ENCODE data around the gene HSPH1. TPM values are rescaled to one million over a fixed set of nuclear protein-coding genes. Genes with fewer than 3 reads are reported as not detected.

HSPH1 gene
- total and polyA plus RNA-seq, 2 of the 8 experiments (the other 6 are each of a cell fraction or from before 2014, with no cell fraction given), result 14.2 to 145 TPM

DNA sequence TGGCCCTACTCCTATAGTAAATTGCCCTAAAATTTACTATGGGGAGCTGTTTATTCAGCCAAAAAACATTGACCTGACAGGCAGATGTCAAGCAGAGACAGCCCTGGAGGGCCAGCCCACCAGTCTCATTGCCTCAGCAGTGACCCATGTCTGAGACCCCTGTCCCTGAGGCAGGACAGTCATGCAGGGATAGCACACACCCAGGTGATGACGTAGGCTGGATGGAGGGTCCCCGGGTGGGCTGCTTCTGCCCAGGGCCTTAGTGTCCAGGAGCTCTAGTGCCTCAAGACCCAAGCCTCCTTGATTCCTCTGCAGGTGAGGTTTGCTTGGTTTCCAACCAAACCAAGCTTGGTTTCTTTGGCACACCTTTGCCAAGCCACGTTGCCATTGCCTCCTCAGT is 72.1 kb downstream of the HSPH1 start (continued):
- TF ChIP-seq, protein P1, sequence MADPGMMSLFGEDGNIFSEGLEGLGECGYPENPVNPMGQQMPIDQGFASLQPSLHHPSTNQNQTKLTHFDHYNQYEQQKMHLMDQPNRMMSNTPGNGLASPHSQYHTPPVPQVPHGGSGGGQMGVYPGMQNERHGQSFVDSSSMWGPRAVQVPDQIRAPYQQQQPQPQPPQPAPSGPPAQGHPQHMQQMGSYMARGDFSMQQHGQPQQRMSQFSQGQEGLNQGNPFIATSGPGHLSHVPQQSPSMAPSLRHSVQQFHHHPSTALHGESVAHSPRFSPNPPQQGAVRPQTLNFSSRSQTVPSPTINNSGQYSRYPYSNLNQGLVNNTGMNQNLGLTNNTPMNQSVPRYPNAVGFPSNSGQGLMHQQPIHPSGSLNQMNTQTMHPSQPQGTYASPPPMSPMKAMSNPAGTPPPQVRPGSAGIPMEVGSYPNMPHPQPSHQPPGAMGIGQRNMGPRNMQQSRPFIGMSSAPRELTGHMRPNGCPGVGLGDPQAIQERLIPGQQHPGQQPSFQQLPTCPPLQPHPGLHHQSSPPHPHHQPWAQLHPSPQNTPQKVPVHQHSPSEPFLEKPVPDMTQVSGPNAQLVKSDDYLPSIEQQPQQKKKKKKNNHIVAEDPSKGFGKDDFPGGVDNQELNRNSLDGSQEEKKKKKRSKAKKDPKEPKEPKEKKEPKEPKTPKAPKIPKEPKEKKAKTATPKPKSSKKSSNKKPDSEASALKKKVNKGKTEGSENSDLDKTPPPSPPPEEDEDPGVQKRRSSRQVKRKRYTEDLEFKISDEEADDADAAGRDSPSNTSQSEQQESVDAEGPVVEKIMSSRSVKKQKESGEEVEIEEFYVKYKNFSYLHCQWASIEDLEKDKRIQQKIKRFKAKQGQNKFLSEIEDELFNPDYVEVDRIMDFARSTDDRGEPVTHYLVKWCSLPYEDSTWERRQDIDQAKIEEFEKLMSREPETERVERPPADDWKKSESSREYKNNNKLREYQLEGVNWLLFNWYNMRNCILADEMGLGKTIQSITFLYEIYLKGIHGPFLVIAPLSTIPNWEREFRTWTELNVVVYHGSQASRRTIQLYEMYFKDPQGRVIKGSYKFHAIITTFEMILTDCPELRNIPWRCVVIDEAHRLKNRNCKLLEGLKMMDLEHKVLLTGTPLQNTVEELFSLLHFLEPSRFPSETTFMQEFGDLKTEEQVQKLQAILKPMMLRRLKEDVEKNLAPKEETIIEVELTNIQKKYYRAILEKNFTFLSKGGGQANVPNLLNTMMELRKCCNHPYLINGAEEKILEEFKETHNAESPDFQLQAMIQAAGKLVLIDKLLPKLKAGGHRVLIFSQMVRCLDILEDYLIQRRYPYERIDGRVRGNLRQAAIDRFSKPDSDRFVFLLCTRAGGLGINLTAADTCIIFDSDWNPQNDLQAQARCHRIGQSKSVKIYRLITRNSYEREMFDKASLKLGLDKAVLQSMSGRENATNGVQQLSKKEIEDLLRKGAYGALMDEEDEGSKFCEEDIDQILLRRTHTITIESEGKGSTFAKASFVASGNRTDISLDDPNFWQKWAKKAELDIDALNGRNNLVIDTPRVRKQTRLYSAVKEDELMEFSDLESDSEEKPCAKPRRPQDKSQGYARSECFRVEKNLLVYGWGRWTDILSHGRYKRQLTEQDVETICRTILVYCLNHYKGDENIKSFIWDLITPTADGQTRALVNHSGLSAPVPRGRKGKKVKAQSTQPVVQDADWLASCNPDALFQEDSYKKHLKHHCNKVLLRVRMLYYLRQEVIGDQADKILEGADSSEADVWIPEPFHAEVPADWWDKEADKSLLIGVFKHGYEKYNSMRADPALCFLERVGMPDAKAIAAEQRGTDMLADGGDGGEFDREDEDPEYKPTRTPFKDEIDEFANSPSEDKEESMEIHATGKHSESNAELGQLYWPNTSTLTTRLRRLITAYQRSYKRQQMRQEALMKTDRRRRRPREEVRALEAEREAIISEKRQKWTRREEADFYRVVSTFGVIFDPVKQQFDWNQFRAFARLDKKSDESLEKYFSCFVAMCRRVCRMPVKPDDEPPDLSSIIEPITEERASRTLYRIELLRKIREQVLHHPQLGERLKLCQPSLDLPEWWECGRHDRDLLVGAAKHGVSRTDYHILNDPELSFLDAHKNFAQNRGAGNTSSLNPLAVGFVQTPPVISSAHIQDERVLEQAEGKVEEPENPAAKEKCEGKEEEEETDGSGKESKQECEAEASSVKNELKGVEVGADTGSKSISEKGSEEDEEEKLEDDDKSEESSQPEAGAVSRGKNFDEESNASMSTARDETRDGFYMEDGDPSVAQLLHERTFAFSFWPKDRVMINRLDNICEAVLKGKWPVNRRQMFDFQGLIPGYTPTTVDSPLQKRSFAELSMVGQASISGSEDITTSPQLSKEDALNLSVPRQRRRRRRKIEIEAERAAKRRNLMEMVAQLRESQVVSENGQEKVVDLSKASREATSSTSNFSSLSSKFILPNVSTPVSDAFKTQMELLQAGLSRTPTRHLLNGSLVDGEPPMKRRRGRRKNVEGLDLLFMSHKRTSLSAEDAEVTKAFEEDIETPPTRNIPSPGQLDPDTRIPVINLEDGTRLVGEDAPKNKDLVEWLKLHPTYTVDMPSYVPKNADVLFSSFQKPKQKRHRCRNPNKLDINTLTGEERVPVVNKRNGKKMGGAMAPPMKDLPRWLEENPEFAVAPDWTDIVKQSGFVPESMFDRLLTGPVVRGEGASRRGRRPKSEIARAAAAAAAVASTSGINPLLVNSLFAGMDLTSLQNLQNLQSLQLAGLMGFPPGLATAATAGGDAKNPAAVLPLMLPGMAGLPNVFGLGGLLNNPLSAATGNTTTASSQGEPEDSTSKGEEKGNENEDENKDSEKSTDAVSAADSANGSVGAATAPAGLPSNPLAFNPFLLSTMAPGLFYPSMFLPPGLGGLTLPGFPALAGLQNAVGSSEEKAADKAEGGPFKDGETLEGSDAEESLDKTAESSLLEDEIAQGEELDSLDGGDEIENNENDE (IDR thresholded peaks at IDR 0.05; ENCODE audit: insufficient replicate concordance, low read length), result no peak
- TF ChIP-seq EP300 (IDR thresholded peaks at IDR 0.05; ENCODE audit: borderline replicate concordance in 1 of 2, low read depth in 2 of 2, low read length in 2 of 2) (no peak), CBX8 (IDR thresholded peaks at IDR 0.05; ENCODE audit: borderline replicate concordance, low read depth, low read length) (no peak)

Data from H1 (cell line).